OCI-LY1 (cell line): ENCODE data around the gene DRGX.

Experiments
- CTCF ChIP-seq: fragments of 200-600 bp; sonication (generic), shearing (Covaris generic); IDR thresholded peaks from 2 replicates; pipeline ENCODE4 v1.5.1; 2017; ENCODE audit warnings: mild to moderate bottlenecking, antibody characterized with exemption, low read length, moderate library complexity, mixed read lengths
- EZH2 ChIP-seq: fragments of 200-600 bp; sonication (generic), shearing (Covaris generic); IDR thresholded peaks from 2 replicates; pipeline ENCODE4 v1.8.0; 2017; ENCODE audit warnings: borderline replicate concordance, mixed run types, mild to moderate bottlenecking, antibody characterized with exemption, low read length, moderate library complexity, mixed read lengths

- TF ChIP-seq EZH2 (no peak), CTCF (no peak)
These were observed 744 bp upstream of the DRGX start for GRCh38 chr10:49396666-49396999.
